HG03135 (cell line): Measurements from ENCODE around the gene SULT4A1.

Experiments
- ATAC-seq: cut with Tn5 transposase; IDR thresholded peaks from one replicate; pipeline ENCODE4 v1.9.1; 2021; ENCODE audit warnings: mild to moderate bottlenecking, moderate library complexity; ENCODE audit not compliant: unreplicated experiment

The SULT4A1 gene

DNA sequence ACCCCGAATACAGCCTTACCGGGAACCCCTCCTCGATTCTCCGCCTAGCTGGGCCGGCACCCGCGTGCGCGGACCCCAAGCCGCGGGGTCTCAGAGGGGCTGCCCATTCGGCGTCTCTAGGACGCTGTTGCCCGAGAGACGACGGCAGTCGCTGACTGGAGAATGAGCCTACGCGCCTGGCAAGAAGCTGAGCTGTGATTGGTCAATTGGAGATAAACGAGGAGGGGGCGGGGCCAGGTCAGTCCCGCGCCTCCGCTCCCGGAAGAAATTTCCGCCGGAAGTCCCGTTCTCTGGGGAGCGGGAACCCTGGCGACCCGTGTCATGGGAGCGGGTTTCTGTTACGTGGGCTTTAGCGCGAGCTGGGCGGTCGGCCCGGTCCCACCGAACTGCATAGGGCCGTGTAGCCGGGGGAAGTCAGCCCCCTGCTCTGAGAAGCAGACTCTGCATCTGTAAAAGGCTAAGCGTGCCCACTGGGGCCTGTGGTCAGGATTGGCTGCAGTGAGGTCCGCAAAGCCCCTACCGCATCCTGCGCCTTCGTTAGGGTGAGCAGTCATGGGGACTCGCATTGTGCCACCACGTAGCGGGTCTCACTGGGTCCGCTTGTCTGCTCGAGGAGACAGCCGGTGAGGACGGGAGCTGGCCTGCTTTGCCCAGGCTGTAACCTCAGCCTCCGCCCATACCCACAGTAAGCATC is 50.0 kb downstream of the SULT4A1 start, which contains the start of gene EFCAB6:
TSS of gene EFCAB6 (minus strand) at position 157 of the 694 bp plus-strand sequence. CDS start 29,987 bp downstream, outside the sequence.
- peak; percentile 79 for ATAC-seq

DNA sequence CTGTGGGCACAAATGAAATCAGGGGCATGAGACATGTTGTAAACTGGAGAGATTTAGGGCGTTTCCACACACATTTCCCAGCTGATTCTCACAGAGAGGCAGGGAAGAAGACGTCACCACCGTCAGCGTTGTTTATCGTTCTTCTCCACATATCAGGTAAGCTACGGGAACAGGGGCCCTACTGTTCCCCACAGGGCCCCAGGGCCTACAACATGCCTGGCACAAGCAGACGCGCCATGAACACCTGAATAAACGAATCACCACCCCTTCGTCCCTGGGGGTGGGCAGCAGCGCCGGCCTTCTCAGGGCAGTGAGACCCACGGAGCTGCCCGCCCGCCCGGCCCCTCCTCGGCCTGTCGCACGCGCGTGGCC is 50.5 kb downstream of the SULT4A1 start:
- peak; percentile 17 for ATAC-seq

GRCh38 chr22:43802897-43803495 is 59.3 kb downstream of the SULT4A1 start:
- no peak for ATAC-seq

DNA sequence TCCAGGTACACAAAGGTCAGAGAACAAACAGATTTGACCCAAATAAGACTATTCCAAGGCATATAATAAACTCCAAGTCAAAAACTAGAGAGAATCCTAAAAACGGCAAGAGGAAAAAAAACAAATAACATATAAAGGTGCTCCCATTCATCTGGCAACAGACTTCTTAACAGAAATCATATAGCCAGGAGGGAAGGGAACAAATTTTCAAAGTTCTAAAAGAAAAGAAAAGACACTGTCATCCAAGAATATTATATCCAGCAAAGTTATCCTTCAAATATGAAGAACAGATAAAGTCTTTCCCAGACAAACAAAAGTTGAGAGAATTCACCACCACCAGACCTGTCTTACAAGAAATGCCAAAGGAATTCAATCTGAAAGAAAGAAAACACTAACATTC is 61.3 kb downstream of the SULT4A1 start:
- ATAC-seq = no peak

- ATAC-seq = no peak
Measured at GRCh38 chr22:43798492-43798891, 63.8 kb downstream of the SULT4A1 start.

DNA sequence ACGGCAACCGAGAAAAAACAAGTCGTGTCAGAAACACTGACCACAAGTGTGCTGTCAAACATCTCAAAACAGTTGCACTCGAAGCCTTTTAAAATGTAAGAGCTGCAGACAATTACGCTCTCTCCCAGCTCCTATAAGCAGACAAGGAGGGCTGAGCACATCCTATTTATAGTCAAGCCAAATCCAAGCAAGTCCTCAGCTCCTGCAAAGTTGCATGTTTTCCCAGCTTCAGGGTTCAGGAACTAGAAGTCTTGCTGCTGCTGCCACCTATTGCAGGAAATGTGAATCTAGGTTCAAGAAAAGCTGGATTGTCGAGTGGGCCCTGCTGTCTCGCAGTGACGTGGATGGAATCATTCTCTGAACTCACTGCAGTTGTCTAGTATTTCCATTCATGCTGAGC is 65.7 kb downstream of the SULT4A1 start:
- ATAC-seq = no peak

DNA sequence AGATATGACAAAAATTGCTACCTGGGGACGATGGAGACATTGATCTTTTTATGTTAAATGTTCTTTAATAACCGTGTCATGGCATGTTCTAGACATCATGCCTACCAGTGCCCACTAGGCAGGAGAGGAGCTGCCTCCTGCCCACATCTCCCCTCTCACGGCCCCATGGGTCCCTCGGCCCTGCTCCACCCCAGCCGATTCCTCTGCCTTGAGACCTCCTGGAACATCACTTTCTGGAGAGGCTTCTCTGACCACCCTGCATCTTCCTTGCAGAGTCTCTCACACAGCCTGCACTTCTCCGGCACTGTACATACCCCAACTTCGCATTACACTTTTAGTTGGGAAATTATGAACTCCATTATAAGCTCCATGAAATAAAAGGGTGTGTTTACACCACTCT is 67.0 kb downstream of the SULT4A1 start:
- ATAC-seq = no peak

- ATAC-seq = no peak
Measured at GRCh38 chr22:43792905-43793304, 69.4 kb downstream of the SULT4A1 start.

- ATAC-seq = no peak
Measured at GRCh38 chr22:43789452-43789851, 72.9 kb downstream of the SULT4A1 start.

DNA sequence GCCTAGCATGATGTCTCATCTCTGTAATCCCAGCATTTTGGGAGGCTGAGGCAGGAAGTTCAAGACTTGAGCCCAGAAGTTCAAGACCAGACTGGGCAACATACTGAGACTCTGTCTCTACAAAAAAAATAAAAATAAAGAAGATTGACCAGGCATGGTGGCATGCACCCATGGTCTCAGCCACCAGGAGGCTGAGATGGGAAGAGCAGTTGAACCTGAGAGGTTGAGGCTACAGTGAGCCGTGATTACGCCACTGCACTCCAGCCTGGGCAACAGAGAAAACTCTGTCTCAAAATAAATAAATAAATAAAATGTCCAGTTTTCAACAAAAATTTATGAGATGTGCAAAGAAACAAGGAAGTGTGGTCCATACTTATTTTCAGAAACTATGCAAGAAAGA is 78.5 kb downstream of the SULT4A1 start:
- no peak for ATAC-seq

DNA sequence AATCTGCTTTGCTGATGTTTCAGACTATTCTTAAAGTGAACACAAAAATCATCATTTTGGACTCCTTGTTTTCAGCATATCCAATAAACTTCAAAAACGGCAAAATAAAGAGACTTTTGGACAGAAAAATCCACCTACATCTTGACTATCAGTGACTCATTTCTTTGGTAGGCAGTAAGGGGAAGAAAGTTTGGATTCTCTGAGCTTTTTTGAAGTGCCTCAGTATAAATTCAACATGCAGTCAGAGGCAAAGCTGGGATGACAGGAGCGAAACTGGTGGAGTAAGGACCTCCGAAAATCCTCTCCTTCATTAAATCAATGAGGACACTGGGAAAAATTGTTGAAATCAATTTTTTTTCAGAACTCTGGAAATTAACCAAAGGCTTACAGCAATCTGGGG is 79.9 kb downstream of the SULT4A1 start:
- no peak for ATAC-seq

DNA sequence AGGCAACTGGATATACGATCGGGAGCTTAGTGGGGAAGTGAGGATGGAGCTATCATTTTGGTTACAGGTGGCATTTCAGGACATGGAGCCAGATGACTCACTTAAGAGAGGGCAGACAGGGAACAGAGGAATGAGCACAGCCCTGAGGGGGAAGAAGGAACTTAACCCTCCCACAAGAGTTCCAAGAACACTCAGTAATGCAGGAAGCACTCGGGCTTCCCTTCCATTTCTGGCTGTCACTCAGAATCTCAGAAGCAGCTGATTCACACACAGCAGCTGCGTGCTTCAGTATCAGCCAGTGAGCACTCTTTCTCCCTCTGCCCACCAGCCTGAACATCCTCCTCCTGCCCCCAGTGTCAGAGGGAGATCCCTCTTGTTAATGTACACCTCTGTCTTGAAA is 85.0 kb downstream of the SULT4A1 start:
- ATAC-seq = no peak

GRCh38 chr22:43776081-43776670 is 86.1 kb downstream of the SULT4A1 start:
- ATAC-seq = no peak
